CMK (cell line): ENCODE data around the gene DTL.

Source experiments
- DNase-seq: peaks from one replicate; pipeline ENCODE4 v3.0.0-alpha.2; 2010; ENCODE audit warnings: low read depth

DTL gene

GRCh38 chr1:212091438-212092121 lies 56.0 kb downstream of the DTL start:
- no peak for DNase-seq

GRCh38 chr1:212097360-212097759 lies 61.8 kb downstream of the DTL start:
- no peak for DNase-seq

- DNase-seq: no peak
Observed at GRCh38 chr1:212098310-212098709, 62.8 kb downstream of the DTL start.

GRCh38 chr1:212098771-212099170 lies 63.2 kb downstream of the DTL start:
- no peak for DNase-seq

DNA sequence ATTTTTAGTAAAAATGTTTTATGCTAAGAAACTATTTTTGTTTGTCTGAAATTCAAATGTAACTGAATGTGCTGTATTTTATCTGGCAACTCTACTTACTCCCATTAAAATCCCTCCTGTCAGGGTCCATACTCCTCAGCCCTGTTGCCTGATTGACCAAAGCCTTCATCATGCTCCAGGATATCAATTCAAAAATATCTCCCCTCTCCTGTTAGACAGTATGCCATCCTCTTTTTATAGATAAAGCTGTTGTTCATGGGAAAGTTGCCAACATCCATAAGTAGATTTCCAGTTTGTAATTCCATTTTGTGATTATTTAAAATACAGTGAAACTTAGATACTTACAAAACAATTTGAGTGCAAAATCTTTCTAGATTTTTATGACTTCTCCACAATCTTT lies 65.7 kb downstream of the DTL start:
- no peak for DNase-seq

DNA sequence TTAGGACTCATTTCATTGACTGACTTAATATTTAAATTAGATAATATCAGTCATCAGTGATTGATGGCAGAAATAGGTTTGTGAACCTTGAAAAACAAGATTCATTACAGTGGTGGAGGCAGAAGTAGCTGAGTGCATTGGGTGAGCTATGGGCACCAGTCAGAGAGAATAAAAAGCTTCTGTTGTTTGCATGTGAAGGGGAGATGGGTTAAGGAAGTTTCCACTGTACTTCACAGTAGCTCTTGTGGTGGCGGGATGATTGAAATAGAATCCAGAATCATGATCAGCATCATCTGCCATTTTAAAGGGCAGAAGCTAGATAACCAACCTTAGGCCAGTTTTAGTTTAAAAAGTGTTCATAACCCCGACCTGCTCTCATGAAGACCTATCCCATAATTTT lies 66.2 kb downstream of the DTL start:
- DNase-seq: no peak

DNA sequence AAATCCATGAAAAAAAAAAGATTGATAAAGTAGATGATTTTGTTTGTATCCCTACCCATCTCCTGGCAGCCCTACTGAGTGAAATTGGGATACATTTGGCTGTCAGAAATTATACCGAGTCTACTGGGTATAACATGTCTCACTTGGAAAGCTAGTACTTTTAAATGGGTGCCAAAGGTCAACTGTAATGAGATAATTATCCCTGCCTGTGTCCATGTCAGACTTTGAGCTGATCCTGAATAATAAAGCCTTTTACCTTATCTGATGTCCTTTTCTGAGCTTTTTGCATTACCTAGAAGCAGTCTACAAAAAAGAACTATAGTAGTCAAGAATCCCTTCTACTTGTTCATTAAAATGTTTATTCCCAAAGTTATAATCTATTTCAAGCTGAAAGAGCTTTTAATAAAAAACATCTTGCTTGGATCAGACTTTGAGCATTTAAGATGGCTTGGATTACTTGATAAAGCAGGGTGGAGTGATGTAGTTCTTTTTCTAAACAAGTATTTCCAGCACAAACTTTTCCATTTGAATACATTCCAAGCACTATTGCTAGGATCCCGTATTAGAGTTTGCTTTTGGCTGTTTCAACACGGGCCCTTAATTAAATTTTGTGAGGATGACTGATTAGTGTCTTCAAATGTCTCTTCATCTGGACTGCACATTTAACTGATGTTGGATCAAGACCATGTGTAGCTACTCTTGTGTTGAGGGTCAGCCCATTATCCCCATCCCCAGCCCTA lies 69.2 kb downstream of the DTL start:
- DNase-seq: no peak

DNA sequence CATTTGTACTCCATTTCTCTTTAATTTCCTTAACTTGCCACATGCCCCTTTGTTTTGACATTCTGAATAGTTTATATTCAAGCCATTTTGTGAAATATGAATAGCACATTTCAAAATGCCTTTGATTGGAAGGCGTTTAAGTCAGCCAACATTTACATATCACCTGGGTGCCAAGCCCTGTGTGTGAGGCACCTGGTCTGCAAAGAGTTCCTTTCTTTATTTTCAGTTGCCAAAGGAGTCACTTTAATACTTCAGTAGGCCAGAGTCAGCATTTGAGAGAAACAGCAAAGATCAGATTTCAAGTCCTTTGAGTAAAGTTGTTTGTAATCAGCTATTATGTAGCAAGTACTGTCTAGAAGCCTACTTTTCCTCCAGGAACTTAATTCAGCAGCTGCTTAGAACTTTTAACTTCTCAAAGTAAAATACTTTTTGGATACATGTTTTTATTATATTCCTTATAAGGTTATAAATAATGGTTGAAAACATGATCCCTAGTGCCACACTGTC lies 70.8 kb downstream of the DTL start:
- DNase-seq: no peak

- DNase-seq: no peak
Observed at GRCh38 chr1:212107481-212107880, 71.9 kb downstream of the DTL start.

DNA sequence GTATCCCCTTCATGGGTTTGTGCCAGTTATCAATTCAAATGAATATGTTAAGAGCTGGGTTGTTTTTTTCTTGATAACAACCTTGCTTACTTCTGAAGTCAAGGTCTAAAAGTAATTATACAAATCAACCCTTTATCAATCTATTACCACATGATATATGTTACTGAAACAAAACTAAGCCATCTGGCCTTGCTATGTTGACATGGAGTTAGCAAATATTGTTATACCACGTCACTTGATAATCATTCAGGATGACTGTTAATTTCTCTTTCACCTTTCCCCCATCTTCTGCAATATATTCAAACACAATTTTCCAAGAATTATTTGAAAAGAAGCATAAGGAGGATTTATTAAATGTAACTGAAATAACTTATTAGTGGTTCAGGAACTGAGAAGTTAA lies 72.6 kb downstream of the DTL start:
- DNase-seq: no peak

DNA sequence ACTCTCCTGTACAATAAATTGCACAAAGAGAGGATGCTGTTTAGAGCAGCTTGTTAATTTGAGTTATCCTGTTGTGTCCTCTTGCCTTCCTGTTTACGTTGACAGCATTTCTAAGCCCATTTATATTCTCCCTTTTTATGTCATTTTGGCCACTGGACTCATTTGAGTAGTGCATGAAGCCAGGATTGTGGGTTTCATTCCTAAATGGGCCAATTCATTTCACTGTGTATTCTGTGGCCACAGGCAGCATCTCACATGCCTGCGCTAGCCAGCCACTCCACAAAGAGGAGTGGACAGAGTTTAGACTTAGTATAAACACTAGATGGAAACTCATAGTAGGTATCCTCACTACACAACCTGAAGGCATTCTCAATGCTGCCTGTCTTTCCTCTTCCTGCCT lies 73.4 kb downstream of the DTL start:
- DNase-seq: no peak

DNA sequence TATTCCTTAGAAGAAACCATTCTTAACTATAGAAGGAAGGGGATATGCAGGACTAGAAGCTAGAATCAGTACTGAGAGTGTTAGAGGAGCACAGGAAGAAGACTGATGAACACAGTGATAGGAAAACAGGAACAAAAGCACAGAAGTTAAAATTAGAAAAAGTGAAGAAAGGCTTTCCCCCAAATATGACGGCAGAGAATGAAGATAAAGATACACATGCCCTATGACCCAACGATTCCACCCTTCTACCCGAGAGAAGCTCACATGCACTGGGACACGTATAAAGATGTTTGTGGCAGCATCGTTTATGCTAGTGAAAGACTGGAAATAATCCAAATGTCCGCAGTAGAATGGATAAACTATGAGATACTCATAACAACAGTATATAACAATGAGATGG lies 74.2 kb downstream of the DTL start:
- no peak for DNase-seq

- no peak for DNase-seq
Observed at GRCh38 chr1:212110617-212111016, 75.1 kb downstream of the DTL start.

DNA sequence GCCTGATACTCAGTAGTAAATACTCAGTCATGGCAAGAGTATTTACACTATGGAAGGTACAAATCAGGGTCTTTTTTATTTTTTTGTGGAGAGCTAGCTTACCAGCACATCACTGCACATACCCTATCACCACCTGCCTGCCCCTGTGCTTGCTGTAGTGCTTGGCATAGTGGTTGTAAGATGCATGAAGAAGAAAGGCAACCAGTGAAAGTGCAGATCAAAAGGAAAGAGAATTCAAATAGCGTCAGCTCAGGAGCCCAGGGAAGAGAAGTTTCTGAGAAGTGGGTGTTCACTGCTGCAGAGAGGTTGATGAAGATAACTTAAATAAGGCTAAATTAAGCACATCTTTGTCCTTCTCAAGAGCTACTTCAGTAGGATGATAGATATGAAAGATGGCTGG lies 76.0 kb downstream of the DTL start:
- DNase-seq: no peak

- no peak for DNase-seq
Observed at GRCh38 chr1:212113706-212114105, 78.2 kb downstream of the DTL start.

DNA sequence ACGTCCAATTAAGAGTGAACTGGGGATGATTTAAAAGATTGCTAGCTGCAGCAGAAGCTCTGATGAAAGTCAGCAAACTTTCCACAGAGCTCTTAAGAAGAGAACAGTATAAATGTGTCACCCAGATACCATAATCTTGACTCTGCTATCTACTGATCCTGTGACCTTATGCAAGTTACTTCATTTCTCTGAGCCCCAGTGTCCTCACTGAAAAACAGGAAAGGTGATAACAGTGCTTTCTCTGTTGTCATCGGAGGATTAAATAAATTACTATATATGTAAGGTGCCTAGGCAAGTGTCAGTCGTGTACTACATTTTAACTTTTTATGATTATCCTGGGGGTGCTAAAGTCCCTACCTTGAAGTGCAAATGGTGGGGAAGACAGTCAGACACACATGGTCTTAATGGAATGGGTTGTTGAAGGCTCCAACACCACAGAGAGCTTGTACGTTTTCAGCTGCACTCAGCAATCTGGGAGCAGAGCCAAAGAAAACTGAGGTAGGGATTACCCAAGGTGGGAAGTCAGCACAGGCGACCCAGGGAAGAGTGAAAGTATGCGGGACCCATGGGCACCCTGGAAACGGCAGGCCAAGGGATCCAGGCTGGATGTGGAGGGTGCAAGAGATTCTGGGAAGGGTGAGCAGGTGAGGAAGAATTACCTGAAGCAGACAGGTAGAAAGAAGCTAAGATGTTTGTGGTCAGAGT lies 82.8 kb downstream of the DTL start:
- no peak for DNase-seq

- no peak for DNase-seq
Observed at GRCh38 chr1:212118872-212119260, 83.3 kb downstream of the DTL start.

DNA sequence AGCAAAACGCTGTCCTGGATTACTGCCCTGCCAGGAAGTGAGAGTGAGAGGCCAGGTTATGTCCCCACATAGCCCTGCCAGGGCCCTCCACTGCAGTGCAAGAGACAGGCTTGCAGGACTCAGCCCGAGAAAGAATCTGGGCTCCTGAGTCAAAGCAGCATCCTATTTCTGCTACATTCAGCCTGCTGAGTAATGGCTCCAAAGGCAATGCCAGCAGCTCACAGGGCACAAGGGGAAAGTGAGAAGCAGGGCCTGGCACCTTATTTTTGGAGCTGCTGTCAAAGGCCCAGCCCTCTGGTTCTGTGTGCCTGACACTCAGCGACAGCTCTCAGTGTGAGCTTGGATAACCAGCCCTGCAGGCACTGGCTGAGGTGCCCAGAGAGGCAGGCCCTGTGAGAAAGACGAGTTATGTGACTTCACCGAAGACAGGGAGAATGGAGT lies 83.9 kb downstream of the DTL start:
- no peak for DNase-seq

- no peak for DNase-seq
Observed at GRCh38 chr1:212119863-212120262, 84.3 kb downstream of the DTL start.

DNA sequence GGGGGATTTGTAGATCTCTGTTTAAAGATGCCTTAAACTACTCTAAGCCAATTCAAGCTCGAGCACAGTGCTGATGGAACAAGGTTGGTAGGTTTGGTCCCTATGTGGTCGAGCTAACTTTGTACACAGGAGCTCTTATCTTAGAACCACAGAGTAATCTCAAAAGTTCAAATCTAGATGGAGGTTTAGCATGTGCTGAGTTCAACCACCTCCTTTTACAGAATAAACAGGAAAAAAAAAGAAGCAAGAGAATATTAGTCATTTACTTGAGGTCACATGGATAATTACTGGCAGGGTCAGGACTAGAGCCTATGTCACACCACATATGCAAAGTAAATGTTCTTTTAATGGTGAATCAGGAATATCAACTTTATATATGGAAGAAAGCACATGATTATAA lies 86.2 kb downstream of the DTL start:
- no peak for DNase-seq

- no peak for DNase-seq
Observed at GRCh38 chr1:212124690-212125582, 89.4 kb downstream of the DTL start.

GRCh38 chr1:212125654-212126053 lies 90.1 kb downstream of the DTL start:
- DNase-seq: no peak
